WI38 (cell line): ENCODE measurements around the gene RSBN1L.
A peak's percentile ranks its signal among the peaks of the same experiment; 100 is the strongest.

ENCODE experiments used
- H3K4me3 ChIP-seq: 2 replicates; pipeline ENCODE4 v1.5.1; 2011; ENCODE audit warnings: low read depth, mild to moderate bottlenecking, control low read depth, low read length
- TF ChIP-seq, protein P1 (sequence below): IDR thresholded peaks from 2 replicates; pipeline ENCODE4 v1.5.1; 2012; ENCODE audit warnings: low read depth, mild to moderate bottlenecking, control low read depth, low read length

RSBN1L gene

DNA sequence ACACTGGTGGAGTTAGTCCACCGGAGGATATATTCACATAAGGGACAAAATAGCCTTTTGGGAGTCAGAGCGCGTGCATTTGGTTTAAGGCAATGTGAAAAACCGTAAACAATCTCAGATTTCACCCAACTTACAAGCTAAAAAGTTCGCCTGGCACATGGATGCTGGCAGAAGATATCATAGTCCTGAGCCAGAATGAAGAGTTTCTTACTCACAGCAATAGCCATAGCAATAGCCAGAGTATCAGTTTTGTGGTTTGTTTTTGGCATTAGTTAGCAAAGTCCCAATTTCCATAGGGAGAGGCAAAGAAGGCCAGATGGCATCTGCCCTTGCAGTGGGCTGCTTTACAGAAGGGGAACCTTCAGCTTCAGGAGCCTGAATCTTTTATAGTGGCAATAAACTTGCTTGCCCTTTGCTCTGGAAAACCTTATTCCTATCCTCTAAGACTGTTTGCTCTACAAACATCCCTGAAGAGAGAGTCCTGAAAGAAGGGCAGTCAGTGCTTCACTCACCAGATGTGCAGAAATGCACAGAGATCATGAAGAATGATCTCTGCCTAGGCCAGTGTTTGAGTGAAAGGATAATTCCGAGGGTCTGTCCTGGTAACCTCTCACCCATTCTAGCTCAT is 28.7 kb upstream of the RSBN1L start:
- TF ChIP-seq, protein P1, sequence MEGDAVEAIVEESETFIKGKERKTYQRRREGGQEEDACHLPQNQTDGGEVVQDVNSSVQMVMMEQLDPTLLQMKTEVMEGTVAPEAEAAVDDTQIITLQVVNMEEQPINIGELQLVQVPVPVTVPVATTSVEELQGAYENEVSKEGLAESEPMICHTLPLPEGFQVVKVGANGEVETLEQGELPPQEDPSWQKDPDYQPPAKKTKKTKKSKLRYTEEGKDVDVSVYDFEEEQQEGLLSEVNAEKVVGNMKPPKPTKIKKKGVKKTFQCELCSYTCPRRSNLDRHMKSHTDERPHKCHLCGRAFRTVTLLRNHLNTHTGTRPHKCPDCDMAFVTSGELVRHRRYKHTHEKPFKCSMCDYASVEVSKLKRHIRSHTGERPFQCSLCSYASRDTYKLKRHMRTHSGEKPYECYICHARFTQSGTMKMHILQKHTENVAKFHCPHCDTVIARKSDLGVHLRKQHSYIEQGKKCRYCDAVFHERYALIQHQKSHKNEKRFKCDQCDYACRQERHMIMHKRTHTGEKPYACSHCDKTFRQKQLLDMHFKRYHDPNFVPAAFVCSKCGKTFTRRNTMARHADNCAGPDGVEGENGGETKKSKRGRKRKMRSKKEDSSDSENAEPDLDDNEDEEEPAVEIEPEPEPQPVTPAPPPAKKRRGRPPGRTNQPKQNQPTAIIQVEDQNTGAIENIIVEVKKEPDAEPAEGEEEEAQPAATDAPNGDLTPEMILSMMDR: no peak

DNA sequence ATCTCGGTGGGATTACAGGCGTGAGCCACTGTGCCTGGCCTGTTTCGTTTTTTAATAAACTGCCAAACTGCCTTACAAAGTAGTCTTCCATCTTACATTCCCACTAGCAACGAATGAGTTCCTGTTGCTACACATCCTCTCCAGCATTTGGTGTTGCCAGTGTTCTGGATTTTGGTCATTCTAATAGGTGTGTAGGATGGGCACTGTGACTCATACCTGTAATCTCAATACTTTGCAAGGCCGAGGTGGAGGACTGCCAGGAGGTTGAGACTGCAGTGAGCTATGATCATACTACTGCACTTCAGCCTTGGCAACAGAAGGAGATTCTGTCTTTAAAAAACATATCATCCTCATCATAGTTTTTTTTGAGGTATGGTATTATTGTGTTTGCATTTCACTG is 21.4 kb upstream of the RSBN1L start:
- H3K4me3 ChIP-seq: no peak overlapping the region
- TF ChIP-seq, protein P1: no peak

More for the DNA sequence above, 28.7 kb upstream of the RSBN1L start:
- no peak overlapping the region for H3K4me3 ChIP-seq

DNA sequence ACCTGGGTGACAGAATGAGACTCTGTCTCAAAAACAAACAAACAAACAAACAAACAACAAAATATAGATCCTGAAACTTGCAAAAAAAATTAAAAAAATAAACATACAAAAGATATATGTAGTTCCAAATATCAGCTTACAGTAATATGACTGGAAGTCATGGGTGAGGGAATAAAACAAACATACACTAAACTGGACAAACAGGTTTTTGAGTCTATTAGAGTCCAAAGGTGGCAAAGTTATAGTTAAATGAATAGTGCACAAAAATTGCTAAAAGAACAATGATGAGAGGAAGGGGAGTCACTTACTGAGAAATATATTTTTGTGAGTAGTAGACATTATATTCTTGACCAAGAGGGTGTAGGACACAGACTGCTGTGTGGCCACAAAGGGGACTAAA is 16.7 kb upstream of the RSBN1L start:
- TF ChIP-seq, protein P1: no peak
- H3K4me3 ChIP-seq: no peak overlapping the region

DNA sequence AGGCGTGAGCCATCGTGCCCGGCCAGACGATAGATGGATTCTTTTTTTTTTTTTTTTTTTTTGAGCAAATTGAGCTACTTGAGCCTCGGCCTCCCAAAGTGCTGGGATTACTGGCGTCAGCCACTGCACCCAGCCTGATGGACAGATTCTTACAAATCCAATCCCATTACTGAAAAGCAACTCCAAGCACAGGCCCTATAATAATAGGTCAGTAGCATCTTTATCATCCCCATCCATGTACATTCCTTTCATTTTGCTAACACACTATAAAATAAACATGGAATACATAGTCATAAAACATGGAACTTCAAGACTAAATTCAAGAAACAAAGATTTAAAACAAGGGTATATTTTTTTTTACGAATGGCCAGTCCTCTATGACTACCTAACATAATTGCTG is 16.0 kb upstream of the RSBN1L start:
- H3K4me3 ChIP-seq: no peak overlapping the region
- TF ChIP-seq, protein P1: no peak

DNA sequence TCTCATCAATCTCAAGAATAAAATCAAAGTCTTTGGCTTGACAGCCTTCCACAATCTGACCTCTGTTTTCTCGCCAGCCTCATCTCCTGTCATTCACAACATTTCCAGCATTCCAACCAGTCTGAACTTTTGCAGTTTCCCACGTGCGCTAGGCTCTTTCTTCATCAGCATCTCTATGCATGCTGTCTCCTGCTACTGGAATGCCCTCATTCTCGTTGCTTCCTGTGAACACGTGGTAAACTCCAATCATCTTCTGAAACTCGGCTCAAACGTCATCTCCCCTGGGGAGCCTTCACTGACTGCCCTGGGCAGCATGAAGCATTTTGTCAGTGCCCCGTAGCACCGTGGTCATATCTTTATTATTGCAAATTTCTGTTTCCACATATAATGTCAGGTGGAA is 12.2 kb upstream of the RSBN1L start:
- no peak overlapping the region for H3K4me3 ChIP-seq
- TF ChIP-seq, protein P1: no peak

DNA sequence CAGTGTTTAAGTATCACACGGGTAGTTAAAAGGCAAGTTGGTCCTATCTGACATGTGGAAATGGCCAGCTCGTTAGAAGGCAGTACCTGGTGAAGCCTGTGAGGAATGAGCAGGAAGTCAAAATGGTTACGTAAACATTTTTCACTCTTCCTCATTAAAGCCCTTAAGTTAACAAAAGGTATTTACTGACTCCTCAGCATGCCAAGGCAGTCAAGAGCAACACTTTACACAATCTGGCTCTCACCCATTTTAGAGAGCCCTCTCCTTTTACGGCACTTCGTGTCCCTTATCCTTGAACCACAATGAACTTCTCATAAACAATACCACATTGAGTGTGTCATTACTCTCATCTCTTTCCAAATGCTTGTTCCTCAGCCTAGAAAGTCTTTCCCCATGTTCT is 11.0 kb upstream of the RSBN1L start:
- TF ChIP-seq, protein P1: no peak
- H3K4me3 ChIP-seq: no peak overlapping the region

DNA sequence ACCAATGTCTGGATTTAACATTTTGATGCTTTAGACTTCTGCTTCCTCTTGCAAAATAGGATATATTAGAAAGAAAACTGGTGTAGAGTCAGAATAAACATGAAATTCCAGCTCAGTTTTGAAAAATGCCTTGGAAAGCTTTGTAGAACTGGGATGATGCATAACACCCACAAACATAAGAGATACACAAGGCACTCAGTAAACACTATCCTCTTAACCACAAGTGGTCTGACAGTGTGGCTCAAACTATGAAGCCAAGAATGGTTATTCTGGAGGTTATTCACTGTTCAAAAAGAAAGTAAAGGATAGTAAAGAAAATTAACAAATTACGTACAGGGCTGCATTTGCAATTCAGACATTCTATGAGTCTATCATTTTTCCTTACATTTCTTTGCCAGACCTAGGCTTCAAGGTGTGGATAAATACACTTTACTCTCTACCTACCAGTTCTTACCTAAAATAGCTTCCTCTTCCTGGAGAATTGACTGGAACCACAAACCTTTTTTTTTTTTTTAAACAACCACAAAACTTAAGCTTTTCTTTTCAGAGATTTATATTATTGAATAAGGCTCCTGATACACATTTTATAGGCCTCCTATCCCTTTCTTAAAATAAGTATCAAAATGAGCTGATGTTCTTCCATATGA is 9.0 kb upstream of the RSBN1L start:
- H3K4me3 ChIP-seq: peak overlapping the region; percentile 22; the same call in 1 of the 2 replicates
- TF ChIP-seq, protein P1: no peak
